HepG2 (cell line): ENCODE measurements around the gene PLCL2. TPM values are rescaled to one million over a fixed set of nuclear protein-coding genes. Genes with fewer than 3 reads are reported as not detected.

Experiments
- ATAC-seq: fragments of 200-7000 bp; cut with Tn5 transposase; 3 replicates; pipeline ENCODE4 v1.9.1; 2020; ENCODE audit warnings: mild to moderate bottlenecking, moderate library complexity
- BruUV-seq: library from RNA; stranded (reverse); fragments of 400-500 nt; replicated peaks from 2 replicates; lab custom pipeline; 2021; lab: Mats Ljungman, UMichigan
- CTCF ChIA-PET: fragments of 300-600 bp; formaldehyde crosslinking; extraction: SDS; loops from one replicate; lab custom pipeline; 2021; ENCODE audit warnings: low total read pairs, inconsistent platforms, low intra/inter-chr PET ratio; lab: Yijun Ruan, JAX
- POLR2A ChIA-PET: fragments of 350-600 bp; sonication (Branson Sonifier 250); formaldehyde crosslinking; loops from one replicate; lab custom pipeline; 2020; ENCODE audit warnings: antibody characterized with exemption, inconsistent platforms; lab: Yijun Ruan, JAX
- DNase-seq: peaks from one replicate; pipeline ENCODE4 v3.0.0-alpha.2; 2015; ENCODE audit warnings: low spot score
- FAIRE-seq: peaks from 3 replicates; lab custom pipeline; 2011; peaks lifted over from hg19 to GRCh38; lab: Jason Lieb, UNC
- H2AFZ ChIP-seq: one replicate; pipeline ENCODE4 v1.6.1; 2011; ENCODE audit warnings: low read length, inconsistent platforms
- H3K27ac ChIP-seq: fragments of 300-600 bp; 3 replicates; pipeline ENCODE4 v1.8.0; 2011; ENCODE audit warnings: mixed run types, mild to moderate bottlenecking, mixed read lengths, low read length, inconsistent platforms; ENCODE audit not compliant: insufficient read depth; ENCODE audit errors: extremely low read length
- H3K27me3 ChIP-seq, 2 experiments: fragments of 200-600 bp in 1 of 2; 2 replicates in 1 of 2; 3 replicates in 1 of 2; pipeline versions ENCODE4 v1.6.0 to v1.8.0; 2011; ENCODE audit warnings: low read length in 2 of 2, mild to moderate bottlenecking in 2 of 2, moderate library complexity in 2 of 2, inconsistent platforms in 1 of 2; ENCODE audit not compliant: insufficient read depth in 2 of 2, control insufficient read depth in 1 of 2
- H3K36me3 ChIP-seq, 2 experiments: fragments of 200-600 bp in 1 of 2; replicated peaks in 1 of 2; 2 replicates in 1 of 2; 3 replicates in 1 of 2; pipeline versions ENCODE4 v1.5.1 to v1.8.0; 2011; ENCODE audit warnings: low read length in 2 of 2, inconsistent platforms in 1 of 2; ENCODE audit not compliant: insufficient read depth in 2 of 2, control insufficient read depth in 1 of 2
- H3K4me1 ChIP-seq: 2 replicates; pipeline ENCODE4 v1.5.1; 2012; ENCODE audit warnings: low read length, inconsistent platforms; ENCODE audit not compliant: insufficient read depth
- H3K4me2 ChIP-seq: 2 replicates; pipeline ENCODE4 v1.6.0; 2011; ENCODE audit warnings: low read depth, low read length, inconsistent platforms
- H3K4me3 ChIP-seq, 3 experiments: fragments of 200-600 bp in 1 of 3; sonication (generic), shearing (Covaris generic) in 1 of 3; replicated peaks in 1 of 3; 2 replicates each; pipeline ENCODE4 v1.5.1; 2011 to 2016; ENCODE audit warnings: low read length in 3 of 3, inconsistent platforms in 2 of 3, low read depth in 2 of 3, mild to moderate bottlenecking in 2 of 3, control low read depth in 1 of 3, mixed read lengths in 1 of 3; ENCODE audit not compliant: insufficient read depth in 1 of 3
- H3K79me2 ChIP-seq: one replicate; pipeline ENCODE4 v1.6.1; 2011; ENCODE audit warnings: low read length, inconsistent platforms; ENCODE audit not compliant: insufficient read depth
- H3K9ac ChIP-seq: 2 replicates; pipeline ENCODE4 v1.6.0; 2011; ENCODE audit warnings: mild to moderate bottlenecking, low read depth, low read length, inconsistent platforms; ENCODE audit not compliant: insufficient read depth
- H3K9me3 ChIP-seq: 2 replicates; pipeline ENCODE4 v1.5.1; 2012; ENCODE audit warnings: mild to moderate bottlenecking, low read length
- H4K20me1 ChIP-seq: 2 replicates; pipeline ENCODE4 v1.6.0; 2011; ENCODE audit warnings: inconsistent platforms, mild to moderate bottlenecking, low read length, moderate library complexity; ENCODE audit not compliant: insufficient read depth
- AHR ChIP-seq: IDR thresholded peaks from 2 replicates; pipeline ENCODE4 v1.6.1; 2018; ENCODE audit warnings: missing genetic modification reagents, missing compliant biosample characterization
- GFI1 ChIP-seq: sonication (generic); formaldehyde crosslinking; IDR thresholded peaks from 2 replicates; pipeline ENCODE4 v1.5.0; 2020; ENCODE audit warnings: missing genetic modification reagents, mild to moderate bottlenecking, borderline replicate concordance
- HMGA1 ChIP-seq: sonication (generic); formaldehyde crosslinking; conservative IDR thresholded peaks from 2 replicates; pipeline ENCODE4 v1.4.0; 2020; ENCODE audit warnings: missing genetic modification reagents
- HNF4A ChIP-seq: sonication (generic); formaldehyde crosslinking; IDR thresholded peaks from 2 replicates; pipeline ENCODE4 v1.4.0; 2020; ENCODE audit warnings: missing genetic modification reagents
- RARA ChIP-seq: IDR thresholded peaks from 2 replicates; pipeline ENCODE4 v1.6.1; 2016; ENCODE audit warnings: missing genetic modification reagents, missing compliant biosample characterization
- TCF7L2 ChIP-seq: IDR thresholded peaks from 2 replicates; pipeline ENCODE4 v1.6.1; 2011; ENCODE audit warnings: mild to moderate bottlenecking, low read depth, low read length, moderate library complexity
- TFAP4 ChIP-seq: sonication (generic); IDR thresholded peaks from 2 replicates; pipeline ENCODE4 v1.6.1; 2016; ENCODE audit warnings: low read depth, borderline replicate concordance
- UBTF ChIP-seq: sonication (generic); formaldehyde crosslinking; IDR thresholded peaks from 2 replicates; pipeline ENCODE4 v1.4.0; 2020; ENCODE audit warnings: mild to moderate bottlenecking, missing genetic modification reagents
- ZC3H4 ChIP-seq: sonication (generic); formaldehyde crosslinking; IDR thresholded peaks from 2 replicates; pipeline ENCODE4 v1.4.0; 2020; ENCODE audit warnings: missing genetic modification reagents, borderline replicate concordance
- ZFP82 ChIP-seq: sonication (generic); formaldehyde crosslinking; IDR thresholded peaks from 2 replicates; pipeline ENCODE4 v1.5.1; 2020; ENCODE audit warnings: mild to moderate bottlenecking, missing genetic modification reagents, borderline replicate concordance
- ZNF121 ChIP-seq: sonication (generic); formaldehyde crosslinking; IDR thresholded peaks from 2 replicates; pipeline ENCODE4 v1.5.0; 2020; ENCODE audit warnings: mild to moderate bottlenecking, missing genetic modification reagents
- ZNF253 ChIP-seq: sonication (generic); formaldehyde crosslinking; IDR thresholded peaks from 2 replicates; pipeline ENCODE4 v1.8.0; 2022; ENCODE audit warnings: mild to moderate bottlenecking, missing genetic modification reagents, borderline replicate concordance
- ZNF33A ChIP-seq: sonication (generic); formaldehyde crosslinking; IDR thresholded peaks from 2 replicates; pipeline ENCODE4 v1.5.1; 2020; ENCODE audit warnings: missing genetic modification reagents, mild to moderate bottlenecking, moderate library complexity, borderline replicate concordance
- ZNF644 ChIP-seq: IDR thresholded peaks from 2 replicates; pipeline ENCODE4 v1.6.1; 2016; ENCODE audit warnings: low read depth
- ZNF709 ChIP-seq: sonication (generic); formaldehyde crosslinking; IDR thresholded peaks from 2 replicates; pipeline ENCODE4 v1.5.0; 2020; ENCODE audit warnings: mild to moderate bottlenecking, missing genetic modification reagents
- WGBS: methylation state at CpG from one replicate; pipeline ENCODE4 v1.1.6; 2017; ENCODE audit warnings: low lambda C conversion rate; 5-methylcytosine and 5-hydroxymethylcytosine counted together
- in situ Hi-C: cut with HindIII; loops from 2 replicates; pipeline ENCODE4 v1.10.0; 2017; ENCODE audit warnings: low pct_unique_long_range_greater_than_20kb; ENCODE audit not compliant: extremely low pct_ligation_motif_present
- intact Hi-C: fragments of 100-400 bp; cut with micrococcal nuclease; formaldehyde crosslinking; loops from one replicate; pipeline ENCODE4 v1.10.0; 2022; ENCODE audit not compliant: unreplicated experiment
- polyA plus RNA-seq, 8 experiments: library from polyadenylated mRNA; depleted of rRNA in 3 of 8; stranded (reverse) in 7 of 8; unstranded in 1 of 8; fragments of >200 nt; fragmentation: Illumina TruSeq in 4 of 8; extraction: Trizol in 4 of 8; gene quantifications; 2 replicates each; pipeline versions ENCODE4 v1.2.1 to v1.2.3, GENCODE V29; 2011 to 2016; ENCODE audit warnings: low read depth in 4 of 8, missing spikeins in 1 of 8, mixed read lengths in 1 of 8; ENCODE audit not compliant: insufficient read depth in 1 of 8
- total RNA-seq, 5 experiments: library from RNA; depleted of rRNA; stranded (reverse); fragments of >200 nt; fragmentation: Illumina TruSeq; extraction: Trizol; gene quantifications; 2 replicates each; pipeline ENCODE4 v1.2.3, GENCODE V29; 2016; ENCODE audit warnings: low read depth in 1 of 5
- TF ChIP-seq, protein P1 (sequence below): sonication (generic); formaldehyde crosslinking; IDR thresholded peaks from 2 replicates; pipeline ENCODE4 v1.9.0; 2021; ENCODE audit warnings: missing genetic modification reagents, mild to moderate bottlenecking, borderline replicate concordance
- TF ChIP-seq, protein P2 (sequence below): IDR thresholded peaks from 2 replicates; pipeline ENCODE4 v1.6.1; 2018; ENCODE audit warnings: missing genetic modification reagents
- TF ChIP-seq, protein P3 (sequence below): sonication (generic); formaldehyde crosslinking; IDR thresholded peaks from 2 replicates; pipeline ENCODE4 v1.5.0; 2020; ENCODE audit warnings: mild to moderate bottlenecking, missing genetic modification reagents

Gene PLCL2
- total and polyA plus RNA-seq, 2 of the 13 experiments (the other 11 are each of a cell fraction or from before 2014, with no cell fraction given), result not detected

DNA sequence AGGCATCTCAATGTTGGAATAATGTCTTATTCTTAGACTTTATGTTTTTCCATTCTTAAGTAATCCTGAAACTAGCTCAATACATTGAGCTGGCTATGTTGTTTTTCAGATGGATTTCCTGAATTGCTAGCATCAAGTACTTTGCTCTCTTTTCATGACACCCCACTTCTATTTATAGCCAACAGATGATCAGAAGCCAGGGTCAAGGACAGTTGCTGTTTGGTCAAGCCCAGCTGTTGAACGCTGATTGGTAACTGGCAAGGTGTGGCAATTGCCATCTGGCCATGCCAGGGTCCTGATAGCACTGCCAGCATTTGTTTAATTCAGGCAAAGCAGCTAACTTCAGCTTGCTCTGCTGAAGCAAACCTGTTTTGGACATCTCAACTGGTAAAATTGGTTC lies 46.2 kb upstream of the PLCL2 start:
- no peaks in the 10 kb centered on the region for H3K36me3 ChIP-seq
- no peaks in the 10 kb centered on the region for H3K4me1 ChIP-seq
- no TSS peak for BruUV-seq
- CTCF ChIA-PET, result no interaction called here
- no peaks in the 10 kb centered on the region for H3K79me2 ChIP-seq
- H3K9ac ChIP-seq, result no peak overlapping the region
- no peaks in the 10 kb centered on the region for H4K20me1 ChIP-seq
- in situ Hi-C loops (no loop called here), intact Hi-C loops (no loop called here)
- ATAC-seq (no peak), FAIRE-seq (no peak), DNase-seq (peak; percentile 6)
- H3K27ac ChIP-seq, result no peak overlapping the region
- peaks cover 0 to 11% of the 10 kb centered on the region in 2 experiments; a peak in 3 of 5 replicates for H3K27me3 ChIP-seq
- POLR2A ChIA-PET, result no interaction called here
- no peak overlapping the region for H3K4me3 ChIP-seq
- H2AFZ ChIP-seq, result no peak overlapping the region
- WGBS, result 0% methylated on average over 1 of the region's 1 CpG
- H3K9me3 ChIP-seq, result no peaks in the 10 kb centered on the region
- no peak overlapping the region for H3K4me2 ChIP-seq
- TF ChIP-seq TCF7L2 (no peak), GFI1 (no peak), ZNF644 (CRISPR knock-in tag) (no peak), ZNF33A (CRISPR knock-in tag) (no peak), ZNF121 (CRISPR knock-in tag) (no peak), UBTF (no peak), ZNF709 (no peak), ZC3H4 (CRISPR knock-in tag) (no peak), TFAP4 (peak; percentile 30; the same call in 1 of the 2 replicates), AHR (CRISPR knock-in tag) (no peak), ZNF253 (CRISPR knock-in tag) (no peak), HMGA1 (CRISPR knock-in tag) (no peak), HNF4A (peak; percentile 12; the same call in 1 of the 2 replicates), RARA (CRISPR knock-in tag) (peak; percentile 35; the same call in 1 of the 2 replicates), ZFP82 (no peak)
- TF ChIP-seq, protein P1, sequence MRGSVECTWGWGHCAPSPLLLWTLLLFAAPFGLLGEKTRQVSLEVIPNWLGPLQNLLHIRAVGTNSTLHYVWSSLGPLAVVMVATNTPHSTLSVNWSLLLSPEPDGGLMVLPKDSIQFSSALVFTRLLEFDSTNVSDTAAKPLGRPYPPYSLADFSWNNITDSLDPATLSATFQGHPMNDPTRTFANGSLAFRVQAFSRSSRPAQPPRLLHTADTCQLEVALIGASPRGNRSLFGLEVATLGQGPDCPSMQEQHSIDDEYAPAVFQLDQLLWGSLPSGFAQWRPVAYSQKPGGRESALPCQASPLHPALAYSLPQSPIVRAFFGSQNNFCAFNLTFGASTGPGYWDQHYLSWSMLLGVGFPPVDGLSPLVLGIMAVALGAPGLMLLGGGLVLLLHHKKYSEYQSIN, result no peak
- TF ChIP-seq, protein P2, sequence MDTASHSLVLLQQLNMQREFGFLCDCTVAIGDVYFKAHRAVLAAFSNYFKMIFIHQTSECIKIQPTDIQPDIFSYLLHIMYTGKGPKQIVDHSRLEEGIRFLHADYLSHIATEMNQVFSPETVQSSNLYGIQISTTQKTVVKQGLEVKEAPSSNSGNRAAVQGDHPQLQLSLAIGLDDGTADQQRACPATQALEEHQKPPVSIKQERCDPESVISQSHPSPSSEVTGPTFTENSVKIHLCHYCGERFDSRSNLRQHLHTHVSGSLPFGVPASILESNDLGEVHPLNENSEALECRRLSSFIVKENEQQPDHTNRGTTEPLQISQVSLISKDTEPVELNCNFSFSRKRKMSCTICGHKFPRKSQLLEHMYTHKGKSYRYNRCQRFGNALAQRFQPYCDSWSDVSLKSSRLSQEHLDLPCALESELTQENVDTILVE (CRISPR knock-in tag), result no peak
- TF ChIP-seq, protein P3, sequence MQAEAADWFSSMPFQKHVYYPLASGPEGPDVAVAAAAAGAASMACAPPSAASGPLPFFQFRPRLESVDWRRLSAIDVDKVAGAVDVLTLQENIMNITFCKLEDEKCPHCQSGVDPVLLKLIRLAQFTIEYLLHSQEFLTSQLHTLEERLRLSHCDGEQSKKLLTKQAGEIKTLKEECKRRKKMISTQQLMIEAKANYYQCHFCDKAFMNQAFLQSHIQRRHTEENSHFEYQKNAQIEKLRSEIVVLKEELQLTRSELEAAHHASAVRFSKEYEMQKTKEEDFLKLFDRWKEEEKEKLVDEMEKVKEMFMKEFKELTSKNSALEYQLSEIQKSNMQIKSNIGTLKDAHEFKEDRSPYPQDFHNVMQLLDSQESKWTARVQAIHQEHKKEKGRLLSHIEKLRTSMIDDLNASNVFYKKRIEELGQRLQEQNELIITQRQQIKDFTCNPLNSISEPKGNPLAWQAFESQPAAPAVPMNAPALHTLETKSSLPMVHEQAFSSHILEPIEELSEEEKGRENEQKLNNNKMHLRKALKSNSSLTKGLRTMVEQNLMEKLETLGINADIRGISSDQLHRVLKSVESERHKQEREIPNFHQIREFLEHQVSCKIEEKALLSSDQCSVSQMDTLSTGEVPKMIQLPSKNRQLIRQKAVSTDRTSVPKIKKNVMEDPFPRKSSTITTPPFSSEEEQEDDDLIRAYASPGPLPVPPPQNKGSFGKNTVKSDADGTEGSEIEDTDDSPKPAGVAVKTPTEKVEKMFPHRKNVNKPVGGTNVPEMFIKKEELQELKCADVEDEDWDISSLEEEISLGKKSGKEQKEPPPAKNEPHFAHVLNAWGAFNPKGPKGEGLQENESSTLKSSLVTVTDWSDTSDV (CRISPR knock-in tag), result no peak
